Measurements from ENCODE around the gene OPHN1.

- no peak for TF ChIP-seq POLR2AphosphoS5 (IDR thresholded peaks at IDR 0.05; ENCODE audit: low read depth, low read length)
- TF ChIP-seq POLR2A (IDR thresholded peaks at IDR 0.05; ENCODE audit: low read depth, low read length), result no peak
- TF ChIP-seq TAF1 (IDR thresholded peaks at IDR 0.05; ENCODE audit: low read depth, low read length), result no peak
- TF ChIP-seq SPI1 (IDR thresholded peaks at IDR 0.05; ENCODE audit: low read depth, low read length), result no peak
- no peak for TF ChIP-seq PAX5 (IDR thresholded peaks at IDR 0.05; ENCODE audit: insufficient read depth, low read length, severe bottlenecking)
- no peak for TF ChIP-seq POU2F2 (IDR thresholded peaks at IDR 0.05; ENCODE audit: low read depth, low read length)
Measured at GRCh38 chrX:68254738-68255645, 178.3 kb downstream of the OPHN1 start.
